H9 (cell line): ENCODE measurements around the gene IL18R1. TPM values are rescaled to one million over a fixed set of nuclear protein-coding genes. Genes with fewer than 3 reads are reported as not detected.

ENCODE experiments used
- DNase-seq: peaks from one replicate; pipeline ENCODE4 v3.0.0-alpha.2; 2017
- H2AFZ ChIP-seq: one replicate; pipeline ENCODE4 v1.6.1; 2013; ENCODE audit warnings: mild to moderate bottlenecking, low read length, control low read depth, moderate library complexity
- H2AK5ac ChIP-seq: 2 replicates; pipeline ENCODE4 v1.6.1; 2013; ENCODE audit warnings: low read length, control low read depth, mixed read lengths; ENCODE audit not compliant: insufficient read length
- H2BK120ac ChIP-seq: one replicate; pipeline ENCODE4 v1.6.1; 2013; ENCODE audit warnings: low read depth, mild to moderate bottlenecking, low read length, control low read depth, inconsistent platforms; ENCODE audit not compliant: poor library complexity, severe bottlenecking
- H2BK12ac ChIP-seq: 2 replicates; pipeline ENCODE4 v1.6.1; 2013; ENCODE audit warnings: low read length, control low read depth, mixed read lengths, low read depth; ENCODE audit not compliant: insufficient read length
- H2BK15ac ChIP-seq: 2 replicates; pipeline ENCODE4 v1.6.1; 2013; ENCODE audit warnings: low read depth, low read length, control low read depth
- H2BK20ac ChIP-seq: one replicate; pipeline ENCODE4 v1.6.1; 2013; ENCODE audit warnings: low read depth, mild to moderate bottlenecking, low read length, control low read depth, inconsistent platforms; ENCODE audit not compliant: poor library complexity, severe bottlenecking
- H2BK5ac ChIP-seq: 2 replicates; pipeline ENCODE4 v1.6.1; 2013; ENCODE audit warnings: low read length, control low read depth, mixed read lengths; ENCODE audit not compliant: insufficient read length
- H3K14ac ChIP-seq: 2 replicates; pipeline ENCODE4 v1.6.1; 2013; ENCODE audit warnings: low read length, control low read depth; ENCODE audit not compliant: insufficient read depth
- H3K18ac ChIP-seq: 2 replicates; pipeline ENCODE4 v1.6.1; 2013; ENCODE audit warnings: low read depth, mild to moderate bottlenecking, mixed read lengths, low read length, control low read depth; ENCODE audit not compliant: insufficient read length
- H3K23ac ChIP-seq: 2 replicates; pipeline ENCODE4 v1.6.1; 2013; ENCODE audit warnings: low read length, control low read depth, mixed read lengths, low read depth; ENCODE audit not compliant: insufficient read length
- H3K23me2 ChIP-seq: 2 replicates; pipeline ENCODE4 v1.6.1; 2013; ENCODE audit warnings: low read depth, mild to moderate bottlenecking, mixed read lengths, low read length, control low read depth; ENCODE audit not compliant: insufficient read length, poor library complexity, severe bottlenecking
- H3K27ac ChIP-seq: 2 replicates; pipeline ENCODE4 v1.5.1; 2013; ENCODE audit warnings: low read length, control low read depth, mixed read lengths, low read depth; ENCODE audit not compliant: insufficient read length
- H3K27me3 ChIP-seq: 2 replicates; pipeline ENCODE4 v1.6.1; 2013; ENCODE audit warnings: low read length, control low read depth, inconsistent platforms; ENCODE audit not compliant: insufficient read depth
- H3K4ac ChIP-seq: 2 replicates; pipeline ENCODE4 v1.6.1; 2013; ENCODE audit warnings: low read depth, mild to moderate bottlenecking, control low read depth, inconsistent platforms, low read length, moderate library complexity
- H3K4me1 ChIP-seq: 2 replicates; pipeline ENCODE4 v1.6.1; 2013; ENCODE audit warnings: low read length, control low read depth, inconsistent platforms; ENCODE audit not compliant: insufficient read depth
- H3K4me2 ChIP-seq: 2 replicates; pipeline ENCODE4 v1.6.1; 2013; ENCODE audit warnings: low read length, control low read depth, mixed read lengths; ENCODE audit not compliant: insufficient read length, insufficient read depth
- H3K56ac ChIP-seq: 2 replicates; pipeline ENCODE4 v1.6.1; 2013; ENCODE audit warnings: low read depth, mild to moderate bottlenecking, mixed read lengths, low read length, control low read depth; ENCODE audit not compliant: insufficient read length
- H3K79me1 ChIP-seq: 2 replicates; pipeline ENCODE4 v1.6.1; 2013; ENCODE audit warnings: low read depth, mild to moderate bottlenecking, moderate library complexity, low read length, control low read depth, inconsistent platforms; ENCODE audit not compliant: insufficient read depth, poor library complexity, severe bottlenecking
- H3K79me2 ChIP-seq: 2 replicates; pipeline ENCODE4 v1.6.1; 2013; ENCODE audit warnings: low read length, control low read depth, inconsistent platforms; ENCODE audit not compliant: insufficient read depth
- H3K9ac ChIP-seq: 2 replicates; pipeline ENCODE4 v1.6.1; 2013; ENCODE audit warnings: low read length, control low read depth, mixed read lengths; ENCODE audit not compliant: insufficient read length; ENCODE audit errors: extremely low read depth
- H3K9me3 ChIP-seq: one replicate; pipeline ENCODE4 v1.6.1; 2013; ENCODE audit warnings: low read depth, low read length, inconsistent platforms; ENCODE audit not compliant: control insufficient read depth
- H3T11ph ChIP-seq: one replicate; pipeline ENCODE4 v1.6.1; 2013; ENCODE audit warnings: mild to moderate bottlenecking, low read length, control low read depth, inconsistent platforms
- H4K20me1 ChIP-seq: one replicate; pipeline ENCODE4 v1.6.1; 2013; ENCODE audit not compliant: control insufficient read depth, insufficient read length, insufficient read depth
- H4K5ac ChIP-seq: 2 replicates; pipeline ENCODE4 v1.6.1; 2013; ENCODE audit warnings: low read depth, mild to moderate bottlenecking, mixed read lengths, low read length, control low read depth; ENCODE audit not compliant: insufficient read length
- H4K8ac ChIP-seq: replicated peaks from 2 replicates; pipeline ENCODE4 v1.6.1; 2013; ENCODE audit warnings: low read length, control low read depth, mixed read lengths, low read depth; ENCODE audit not compliant: insufficient read length
- H4K91ac ChIP-seq: 2 replicates; pipeline ENCODE4 v1.6.1; 2013; ENCODE audit warnings: low read depth, mild to moderate bottlenecking, moderate library complexity, mixed read lengths, low read length, control low read depth; ENCODE audit not compliant: insufficient read length
- H3K27ac Mint-ChIP-seq, 3 experiments: 2 replicates in 2 of 3; 3 replicates in 1 of 3; pipeline ENCODE4 v1.8.0; 2020 to 2021; ENCODE audit warnings: mixed read lengths in 3 of 3, mild to moderate bottlenecking in 1 of 3, moderate library complexity in 1 of 3
- H3K27me3 Mint-ChIP-seq: 2 replicates; pipeline ENCODE4 v1.8.0; 2021; ENCODE audit warnings: low read depth, mild to moderate bottlenecking, moderate library complexity, mixed read lengths
- H3K36me3 Mint-ChIP-seq, 3 experiments: 2 replicates in 2 of 3; 3 replicates in 1 of 3; pipeline ENCODE4 v1.8.0; 2020 to 2021; ENCODE audit warnings: low read depth in 3 of 3, mixed read lengths in 3 of 3; ENCODE audit not compliant: insufficient read depth in 1 of 3
- H3K4me1 Mint-ChIP-seq, 2 experiments: 2 replicates each; pipeline ENCODE4 v1.8.0; 2020; ENCODE audit warnings: mixed read lengths in 2 of 2
- H3K4me3 Mint-ChIP-seq, 2 experiments: 2 replicates in 1 of 2; 3 replicates in 1 of 2; pipeline ENCODE4 v1.8.0; 2020 to 2021; ENCODE audit warnings: mild to moderate bottlenecking in 2 of 2, mixed read lengths in 2 of 2, moderate library complexity in 1 of 2
- H3K9me3 Mint-ChIP-seq, 2 experiments: 2 replicates in 1 of 2; 3 replicates in 1 of 2; pipeline ENCODE4 v1.8.0; 2020; ENCODE audit warnings: mild to moderate bottlenecking in 2 of 2, mixed read lengths in 2 of 2, moderate library complexity in 1 of 2
- WGBS: extraction: QIAGEN DNeasy Blood & Tissue Kit; methylation state at CpG from one replicate; pipeline ENCODE4 v1.1.7; 2013; ENCODE audit warnings: missing lambda C conversion rate, low lambda C conversion rate, mixed read lengths; ENCODE audit not compliant: insufficient read length; ENCODE audit errors: extremely low coverage; 5-methylcytosine and 5-hydroxymethylcytosine counted together
- total RNA-seq: library from RNA; stranded (reverse); gene quantifications from 2 replicates; pipeline ENCODE4 v1.2.1, GENCODE V29; 2021
- TF ChIP-seq, protein P1 (sequence below): fragments of 200-600 bp; sonication (generic); conservative IDR thresholded peaks from 3 replicates; pipeline ENCODE4 v1.8.0; 2021; ENCODE audit warnings: antibody characterized with exemption, mild to moderate bottlenecking

The IL18R1 gene
- total RNA-seq, 1 experiment from 2014 or later = not detected

DNA sequence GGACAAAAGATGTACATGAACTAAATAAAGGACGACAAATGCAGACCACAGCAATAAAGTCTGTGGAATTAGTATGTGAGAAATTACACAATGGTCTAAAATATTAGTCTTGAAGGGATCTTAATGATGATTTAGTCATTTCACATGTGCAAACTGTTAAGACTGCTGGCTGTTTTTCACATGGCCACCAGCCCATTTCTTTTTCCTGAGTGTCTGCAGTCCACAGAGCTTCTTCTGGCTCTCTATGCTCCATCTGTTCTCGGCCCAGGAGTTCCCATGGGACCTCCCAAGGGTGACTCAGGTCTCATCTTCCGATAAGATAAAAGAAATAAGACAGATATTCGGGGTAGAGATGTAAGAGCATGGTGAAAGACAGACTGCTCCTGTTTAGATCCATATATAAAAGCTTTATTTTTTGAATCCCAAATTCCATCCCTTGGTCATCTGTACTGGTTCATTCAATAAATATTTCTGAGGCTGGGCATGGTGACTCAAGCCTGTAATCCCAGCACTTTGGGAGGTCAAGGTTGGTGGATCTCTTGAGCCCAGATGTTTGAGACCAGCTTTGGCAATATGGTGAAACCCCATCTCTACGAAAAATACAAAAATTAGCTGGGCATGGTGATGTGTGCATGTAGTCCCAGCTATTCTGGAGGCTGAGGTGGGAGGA, 24.1 kb upstream of the IL18R1 start:
- Histone ChIP-seq H3K9me3 (no peaks in the 10 kb centered on the region), H4K91ac (no peak overlapping the region), H3K23ac (no peak overlapping the region), H3K4me1 (no peaks in the 10 kb centered on the region), H3K27ac (no peak overlapping the region), H2AK5ac (no peak overlapping the region), H2BK15ac (no peak overlapping the region), H3K79me1 (no peaks in the 10 kb centered on the region), H3K23me2 (no peaks in the 10 kb centered on the region), H3K27me3 (no peaks in the 10 kb centered on the region), H4K20me1 (no peaks in the 10 kb centered on the region), H2BK120ac (no peak overlapping the region), H3K4ac (no peak overlapping the region), H2BK12ac (no peak overlapping the region), H3K9ac (no peak overlapping the region), H3K56ac (no peak overlapping the region), H2AFZ (no peak overlapping the region), H3K4me2 (no peak overlapping the region), H2BK20ac (no peak overlapping the region), H3K79me2 (no peaks in the 10 kb centered on the region), H3K18ac (no peak overlapping the region), H4K5ac (no peak overlapping the region), H2BK5ac (no peak overlapping the region), H3T11ph (no peak overlapping the region), H4K8ac (no peak overlapping the region), H3K14ac (no peak overlapping the region)
- Mint-ChIP-seq H3K9me3 (peaks cover 16 to 18% of the 10 kb centered on the region in 2 experiments), H3K27me3 (peaks cover 7% of the 10 kb centered on the region), H3K4me1 (no peaks in the 10 kb centered on the region), H3K36me3 (no peaks in the 10 kb centered on the region; a peak in 1 of 7 replicates), H3K27ac (no peak overlapping the region), H3K4me3 (no peak overlapping the region)
- DNase-seq = no peak
- WGBS = no CpG with 5 or more reads among the region's 5 CpGs
- TF ChIP-seq, protein P1, sequence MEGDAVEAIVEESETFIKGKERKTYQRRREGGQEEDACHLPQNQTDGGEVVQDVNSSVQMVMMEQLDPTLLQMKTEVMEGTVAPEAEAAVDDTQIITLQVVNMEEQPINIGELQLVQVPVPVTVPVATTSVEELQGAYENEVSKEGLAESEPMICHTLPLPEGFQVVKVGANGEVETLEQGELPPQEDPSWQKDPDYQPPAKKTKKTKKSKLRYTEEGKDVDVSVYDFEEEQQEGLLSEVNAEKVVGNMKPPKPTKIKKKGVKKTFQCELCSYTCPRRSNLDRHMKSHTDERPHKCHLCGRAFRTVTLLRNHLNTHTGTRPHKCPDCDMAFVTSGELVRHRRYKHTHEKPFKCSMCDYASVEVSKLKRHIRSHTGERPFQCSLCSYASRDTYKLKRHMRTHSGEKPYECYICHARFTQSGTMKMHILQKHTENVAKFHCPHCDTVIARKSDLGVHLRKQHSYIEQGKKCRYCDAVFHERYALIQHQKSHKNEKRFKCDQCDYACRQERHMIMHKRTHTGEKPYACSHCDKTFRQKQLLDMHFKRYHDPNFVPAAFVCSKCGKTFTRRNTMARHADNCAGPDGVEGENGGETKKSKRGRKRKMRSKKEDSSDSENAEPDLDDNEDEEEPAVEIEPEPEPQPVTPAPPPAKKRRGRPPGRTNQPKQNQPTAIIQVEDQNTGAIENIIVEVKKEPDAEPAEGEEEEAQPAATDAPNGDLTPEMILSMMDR = no peak
